Sigmoid colon (tissue), 4 donors: ENCODE measurements around the gene PARP15.

ENCODE experiments used
- POLR2AphosphoS5 ChIP-seq, 4 donors: sonication (generic); formaldehyde crosslinking; IDR thresholded peaks; one replicate each; pipeline ENCODE4 v1.6.1; 2017; ENCODE audit warnings: antibody characterized with exemption in 4 of 4
- TF ChIP-seq, protein P1 (sequence below), 4 experiments: fragments of 450-650 bp in 3 of 4; fragments of 200-600 bp in 1 of 4; IDR thresholded peaks; one replicate each; pipeline ENCODE4 v1.5.1; 2016 to 2019; ENCODE audit warnings: antibody characterized with exemption in 4 of 4, mild to moderate bottlenecking in 3 of 4, moderate library complexity in 2 of 4

DNA sequence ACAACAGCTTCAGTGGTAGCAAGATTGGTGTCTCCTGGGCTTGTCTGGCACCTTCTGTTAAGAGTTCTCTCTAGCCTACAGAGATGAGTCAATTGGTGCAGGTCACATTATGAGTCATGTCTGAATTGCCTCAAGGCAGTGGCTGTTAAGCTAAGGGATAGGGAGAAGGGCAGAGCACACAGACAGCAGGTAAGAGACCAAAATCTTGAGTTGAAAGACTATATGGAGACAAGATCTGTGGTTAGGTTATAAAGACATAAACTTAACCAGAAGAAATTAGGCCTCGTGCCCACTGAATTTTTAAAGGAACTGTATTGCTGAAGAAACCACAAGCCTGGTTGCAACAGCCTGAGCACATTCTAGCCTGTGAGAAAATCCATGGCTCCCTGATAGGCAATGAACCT lies 43.5 kb upstream of the PARP15 start:
- TF ChIP-seq, protein P1, sequence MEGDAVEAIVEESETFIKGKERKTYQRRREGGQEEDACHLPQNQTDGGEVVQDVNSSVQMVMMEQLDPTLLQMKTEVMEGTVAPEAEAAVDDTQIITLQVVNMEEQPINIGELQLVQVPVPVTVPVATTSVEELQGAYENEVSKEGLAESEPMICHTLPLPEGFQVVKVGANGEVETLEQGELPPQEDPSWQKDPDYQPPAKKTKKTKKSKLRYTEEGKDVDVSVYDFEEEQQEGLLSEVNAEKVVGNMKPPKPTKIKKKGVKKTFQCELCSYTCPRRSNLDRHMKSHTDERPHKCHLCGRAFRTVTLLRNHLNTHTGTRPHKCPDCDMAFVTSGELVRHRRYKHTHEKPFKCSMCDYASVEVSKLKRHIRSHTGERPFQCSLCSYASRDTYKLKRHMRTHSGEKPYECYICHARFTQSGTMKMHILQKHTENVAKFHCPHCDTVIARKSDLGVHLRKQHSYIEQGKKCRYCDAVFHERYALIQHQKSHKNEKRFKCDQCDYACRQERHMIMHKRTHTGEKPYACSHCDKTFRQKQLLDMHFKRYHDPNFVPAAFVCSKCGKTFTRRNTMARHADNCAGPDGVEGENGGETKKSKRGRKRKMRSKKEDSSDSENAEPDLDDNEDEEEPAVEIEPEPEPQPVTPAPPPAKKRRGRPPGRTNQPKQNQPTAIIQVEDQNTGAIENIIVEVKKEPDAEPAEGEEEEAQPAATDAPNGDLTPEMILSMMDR (IDR thresholded peaks at IDR 0.05): no peak
- TF ChIP-seq POLR2AphosphoS5 (IDR thresholded peaks at IDR 0.05): no peak
